B cell (primary cell): Measurements from ENCODE around the gene CLIP4. TPM values are rescaled to one million over a fixed set of nuclear protein-coding genes. Genes with fewer than 3 reads are reported as not detected.

Source experiments
- ATAC-seq: fragments of 200-7000 bp; cut with Tn5 transposase; one replicate; pipeline ENCODE4 v1.10.0; 2021; ENCODE audit warnings: low read depth, mild to moderate bottlenecking, moderate number of reproducible peaks, moderate library complexity
- CTCF ChIA-PET: fragments of 350-600 bp; sonication (Branson Sonifier 250); formaldehyde crosslinking; loops from one replicate; lab custom pipeline; 2021; ENCODE audit warnings: antibody characterized with exemption, inconsistent platforms; lab: Charles Lee
- POLR2A ChIA-PET: fragments of 350-600 bp; sonication (Branson Sonifier 250); formaldehyde crosslinking; loops from one replicate; lab custom pipeline; 2021; ENCODE audit warnings: antibody characterized with exemption; lab: Charles Lee
- DNase-seq: peaks from one replicate; pipeline ENCODE4 v3.0.0; 2013
- H2AFZ ChIP-seq: 2 replicates; pipeline ENCODE4 v1.6.1; 2012; ENCODE audit warnings: mild to moderate bottlenecking, low read depth, low read length; ENCODE audit not compliant: insufficient read depth, poor library complexity, severe bottlenecking
- H3K27ac ChIP-seq, 2 donors: 1 replicate in 1 of 2; 2 replicates in 1 of 2; pipeline ENCODE4 v1.5.1; 2012 to 2013; ENCODE audit warnings: low read length in 2 of 2, mild to moderate bottlenecking in 2 of 2, moderate library complexity in 1 of 2
- H3K27me3 ChIP-seq, 4 experiments: fragments of 200-600 bp in 1 of 4; sonication (generic) in 1 of 4; replicated peaks in 1 of 4; 1 replicate in 2 of 4; 2 replicates in 2 of 4; pipeline versions ENCODE4 v1.6.1 to v1.7.0; 2013 to 2016; ENCODE audit warnings: low read length in 3 of 4, mild to moderate bottlenecking in 2 of 4, mixed read lengths in 1 of 4, moderate library complexity in 1 of 4; ENCODE audit not compliant: insufficient read depth in 4 of 4, control insufficient read depth in 3 of 4; ENCODE audit errors: control extremely low read depth in 1 of 4
- H3K36me3 ChIP-seq, 2 experiments: replicated peaks in 1 of 2; 1 replicate in 1 of 2; 2 replicates in 1 of 2; pipeline versions ENCODE4 v1.6.1 to v1.7.1; 2013; ENCODE audit warnings: low read length in 1 of 2; ENCODE audit not compliant: insufficient read depth in 2 of 2, control insufficient read depth in 1 of 2; ENCODE audit errors: control extremely low read depth in 1 of 2, extremely low read depth in 1 of 2
- H3K4me1 ChIP-seq, 2 donors: fragments of 200-600 bp in 1 of 2; sonication (generic) in 1 of 2; 1 replicate in 1 of 2; 2 replicates in 1 of 2; pipeline versions ENCODE4 v1.5.1 to v1.6.1; 2013 to 2017; ENCODE audit warnings: low read length in 2 of 2; ENCODE audit not compliant: control insufficient read depth in 2 of 2, insufficient read depth in 2 of 2
- H3K4me2 ChIP-seq: replicated peaks from 2 replicates; pipeline ENCODE3; 2012; ENCODE audit warnings: mild to moderate bottlenecking, low read depth, low read length; ENCODE audit not compliant: poor library complexity, severe bottlenecking
- H3K4me3 ChIP-seq, 5 experiments: fragments of 200-600 bp in 1 of 5; sonication (generic) in 1 of 5; 1 replicate in 3 of 5; 2 replicates in 2 of 5; pipeline versions ENCODE4 v1.5.1 to v1.7.0; 2011 to 2016; ENCODE audit warnings: low read length in 4 of 5, mild to moderate bottlenecking in 4 of 5, low read depth in 2 of 5, control low read depth in 1 of 5, moderate library complexity in 1 of 5; ENCODE audit not compliant: insufficient read depth in 1 of 5; ENCODE audit errors: control extremely low read depth in 1 of 5, extremely low read depth in 1 of 5
- H3K79me2 ChIP-seq: fragments of 200-600 bp; sonication (generic); one replicate; pipeline ENCODE4 v1.6.0; 2016; ENCODE audit warnings: low read length; ENCODE audit not compliant: control insufficient read depth, insufficient read depth
- H3K9ac ChIP-seq: fragments of 200-600 bp; sonication (generic); 2 replicates; pipeline ENCODE4 v1.6.1; 2017; ENCODE audit warnings: mild to moderate bottlenecking, low read length, moderate library complexity
- H3K9me3 ChIP-seq, 3 donors: one replicate each; pipeline versions ENCODE4 v1.6.1 to v1.7.1; 2013; ENCODE audit warnings: low read length in 2 of 3; ENCODE audit not compliant: control insufficient read depth in 2 of 3, insufficient read depth in 1 of 3; ENCODE audit errors: control extremely low read depth in 1 of 3
- H4K20me1 ChIP-seq: 2 replicates; pipeline ENCODE4 v1.6.0; 2012; ENCODE audit warnings: mild to moderate bottlenecking, low read length; ENCODE audit not compliant: insufficient read depth, control insufficient read depth, poor library complexity, severe bottlenecking
- H3K27ac Mint-ChIP-seq: one replicate; pipeline ENCODE4 v1.8.0; 2021; ENCODE audit warnings: mixed read lengths
- H3K27me3 Mint-ChIP-seq: one replicate; pipeline ENCODE4 v1.8.0; 2021; ENCODE audit warnings: mixed read lengths
- H3K4me1 Mint-ChIP-seq: one replicate; pipeline ENCODE4 v1.8.0; 2021; ENCODE audit warnings: mixed read lengths
- H3K4me3 Mint-ChIP-seq: one replicate; pipeline ENCODE4 v1.8.0; 2021; ENCODE audit warnings: mixed read lengths
- H3K9me3 Mint-ChIP-seq: one replicate; pipeline ENCODE4 v1.8.0; 2022; ENCODE audit warnings: mixed read lengths; ENCODE audit not compliant: insufficient read depth
- EZH2 ChIP-seq: IDR thresholded peaks from 2 replicates; pipeline ENCODE4 v1.6.1; 2012; ENCODE audit warnings: borderline replicate concordance, low read depth, mild to moderate bottlenecking, moderate library complexity, low read length; ENCODE audit not compliant: insufficient read depth, poor library complexity, severe bottlenecking
- WGBS: methylation state at CpG from one replicate; pipeline ENCODE4 v1.1.5; 2013; ENCODE audit warnings: missing lambda C conversion rate; ENCODE audit not compliant: insufficient coverage; 5-methylcytosine and 5-hydroxymethylcytosine counted together
- intact Hi-C: fragments of 100-400 bp; cut with micrococcal nuclease; formaldehyde crosslinking; loops from one replicate; pipeline ENCODE4 v1.10.0; 2022
- polyA plus RNA-seq: library from polyadenylated mRNA; depleted of rRNA; stranded (reverse); fragments of >200 nt; gene quantifications from 2 replicates; pipeline ENCODE4 v1.2.3, GENCODE V29; 2012
- total RNA-seq, 2 donors: library from RNA; stranded (reverse); fragments of 120-200 nt in 1 of 2; gene quantifications; 1 replicate in 1 of 2; 2 replicates in 1 of 2; pipeline versions ENCODE4 v1.2.3 to v1.2.4, GENCODE V29; 2013 to 2022
- TF ChIP-seq, protein P1 (sequence below): fragments of 200-600 bp; IDR thresholded peaks from one replicate; pipeline ENCODE4 v1.8.0; 2022; ENCODE audit warnings: antibody characterized with exemption, mild to moderate bottlenecking

The CLIP4 gene
- total and polyA plus RNA-seq, 2 donors (not counting 1 experiment from before 2014, with no cell fraction given), result 4.0 to 20.8 TPM

DNA sequence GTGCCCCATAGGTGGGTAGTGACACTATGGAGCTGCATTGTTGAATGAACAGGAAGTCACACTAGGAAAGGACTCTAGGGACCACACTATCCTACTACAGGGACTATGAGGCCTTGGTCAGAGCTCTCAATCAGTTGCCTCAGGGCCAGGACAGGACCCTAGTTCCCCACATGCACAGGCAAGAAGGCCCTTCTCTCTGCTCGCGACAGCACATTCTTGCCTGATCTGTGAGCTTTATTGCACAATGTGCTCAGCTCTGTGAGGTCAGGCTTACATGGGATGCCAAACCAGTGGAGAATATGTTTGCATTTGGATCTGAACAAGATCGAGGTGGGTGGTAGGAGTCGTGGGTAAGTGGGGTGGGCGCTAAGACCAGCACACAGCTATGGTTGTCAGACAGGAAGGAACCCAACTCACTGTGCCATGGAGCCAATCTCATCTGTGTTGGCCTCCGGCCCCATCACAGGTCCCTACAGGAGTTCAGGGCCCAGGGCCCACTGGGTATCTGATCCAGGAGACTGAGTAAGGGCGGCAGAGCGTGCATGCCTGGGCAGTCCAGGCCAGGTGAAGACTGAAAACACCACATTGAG lies 48.8 kb upstream of the CLIP4 start:
- Histone ChIP-seq H3K36me3 (no peaks in the 10 kb centered on the region), H3K27ac (no peak overlapping the region), H3K9ac (no peak overlapping the region), H2AFZ (no peak overlapping the region), H4K20me1 (no peaks in the 10 kb centered on the region), H3K27me3 (no peaks in the 10 kb centered on the region), H3K9me3 (no peaks in the 10 kb centered on the region), H3K4me1 (no peaks in the 10 kb centered on the region), H3K79me2 (no peaks in the 10 kb centered on the region), H3K4me2 (no peak overlapping the region), H3K4me3 (no peak overlapping the region)
- Mint-ChIP-seq H3K27ac (no peak overlapping the region), H3K27me3 (peaks cover 3% of the 10 kb centered on the region), H3K4me1 (no peaks in the 10 kb centered on the region), H3K4me3 (no peak overlapping the region), H3K9me3 (no peaks in the 10 kb centered on the region)
- WGBS, result 98% methylated on average over 6 of the region's 8 CpGs
- intact Hi-C loops, result no loop called here
- ChIA-PET POLR2A (no interaction called here), CTCF (no interaction called here)
- TF ChIP-seq, protein P1, sequence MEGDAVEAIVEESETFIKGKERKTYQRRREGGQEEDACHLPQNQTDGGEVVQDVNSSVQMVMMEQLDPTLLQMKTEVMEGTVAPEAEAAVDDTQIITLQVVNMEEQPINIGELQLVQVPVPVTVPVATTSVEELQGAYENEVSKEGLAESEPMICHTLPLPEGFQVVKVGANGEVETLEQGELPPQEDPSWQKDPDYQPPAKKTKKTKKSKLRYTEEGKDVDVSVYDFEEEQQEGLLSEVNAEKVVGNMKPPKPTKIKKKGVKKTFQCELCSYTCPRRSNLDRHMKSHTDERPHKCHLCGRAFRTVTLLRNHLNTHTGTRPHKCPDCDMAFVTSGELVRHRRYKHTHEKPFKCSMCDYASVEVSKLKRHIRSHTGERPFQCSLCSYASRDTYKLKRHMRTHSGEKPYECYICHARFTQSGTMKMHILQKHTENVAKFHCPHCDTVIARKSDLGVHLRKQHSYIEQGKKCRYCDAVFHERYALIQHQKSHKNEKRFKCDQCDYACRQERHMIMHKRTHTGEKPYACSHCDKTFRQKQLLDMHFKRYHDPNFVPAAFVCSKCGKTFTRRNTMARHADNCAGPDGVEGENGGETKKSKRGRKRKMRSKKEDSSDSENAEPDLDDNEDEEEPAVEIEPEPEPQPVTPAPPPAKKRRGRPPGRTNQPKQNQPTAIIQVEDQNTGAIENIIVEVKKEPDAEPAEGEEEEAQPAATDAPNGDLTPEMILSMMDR, result no peak
- TF ChIP-seq EZH2, result no peak
- DNase-seq (no peak), ATAC-seq (no peak)

GRCh38 chr2:29066997-29067605 lies 48.1 kb upstream of the CLIP4 start:
- Histone ChIP-seq H3K9ac (no peak overlapping the region), H4K20me1 (no peaks in the 10 kb centered on the region), H3K4me2 (no peak overlapping the region), H2AFZ (no peak overlapping the region), H3K27me3 (no peaks in the 10 kb centered on the region), H3K27ac (no peak overlapping the region), H3K79me2 (no peaks in the 10 kb centered on the region), H3K4me1 (no peaks in the 10 kb centered on the region), H3K36me3 (no peaks in the 10 kb centered on the region), H3K9me3 (no peaks in the 10 kb centered on the region), H3K4me3 (no peak overlapping the region)
- Mint-ChIP-seq H3K9me3 (no peaks in the 10 kb centered on the region), H3K27ac (no peak overlapping the region), H3K27me3 (peaks cover 3% of the 10 kb centered on the region), H3K4me1 (no peaks in the 10 kb centered on the region), H3K4me3 (no peak overlapping the region)
- TF ChIP-seq, protein P1, result no peak
- TF ChIP-seq EZH2, result no peak
- WGBS, result 80% methylated on average over 6 of the region's 7 CpGs
- DNase-seq (no peak), ATAC-seq (no peak)
- CTCF ChIA-PET, result no interaction called here
- POLR2A ChIA-PET, result no interaction called here
- intact Hi-C loops, result no loop called here
